Smooth muscle cell (in vitro differentiated cells): ENCODE measurements around the gene SPTBN1. TPM values are rescaled to one million over a fixed set of nuclear protein-coding genes. Genes with fewer than 3 reads are reported as not detected.
A peak's percentile ranks its signal among the peaks of the same experiment; 100 is the strongest.

ENCODE experiments used
- DNase-seq: peaks from one replicate; lab custom pipeline; 2025; ENCODE audit not compliant: unreplicated experiment; lab: John Stamatoyannopoulos, UW
- H2AFZ ChIP-seq: fragments of 200-600 bp; sonication (generic); 2 replicates; pipeline ENCODE4 v1.6.0; 2016; ENCODE audit warnings: antibody characterized with exemption, low read depth, mild to moderate bottlenecking
- H3F3A ChIP-seq: fragments of 200-600 bp; sonication (generic); 2 replicates; pipeline ENCODE4 v1.6.0; 2017; ENCODE audit warnings: antibody characterized with exemption, low read depth
- H3K27ac ChIP-seq: fragments of 200-600 bp; sonication (generic); 2 replicates; pipeline ENCODE4 v1.5.1; 2016; ENCODE audit warnings: low read depth, mild to moderate bottlenecking
- H3K27me3 ChIP-seq: fragments of 200-600 bp; sonication (generic); 2 replicates; pipeline ENCODE4 v1.6.1; 2016; ENCODE audit warnings: low read depth, mild to moderate bottlenecking
- H3K36me3 ChIP-seq: fragments of 200-600 bp; sonication (generic); 2 replicates; pipeline ENCODE4 v1.5.1; 2016; ENCODE audit warnings: low read depth
- H3K4me1 ChIP-seq: fragments of 200-600 bp; sonication (generic); 2 replicates; pipeline ENCODE4 v1.5.1; 2016; ENCODE audit warnings: low read depth
- H3K4me2 ChIP-seq: fragments of 200-600 bp; sonication (generic); 2 replicates; pipeline ENCODE4 v1.6.0; 2016; ENCODE audit warnings: mild to moderate bottlenecking
- H3K4me3 ChIP-seq: fragments of 200-600 bp; sonication (generic); 2 replicates; pipeline ENCODE4 v1.5.1; 2016; ENCODE audit warnings: mild to moderate bottlenecking
- H3K79me2 ChIP-seq: fragments of 200-600 bp; sonication (generic); 2 replicates; pipeline ENCODE4 v1.6.0; 2016; ENCODE audit warnings: low read depth, mild to moderate bottlenecking
- H3K9ac ChIP-seq: fragments of 200-600 bp; sonication (generic); 2 replicates; pipeline ENCODE4 v1.6.0; 2016; ENCODE audit warnings: low read depth
- H3K9me3 ChIP-seq: fragments of 200-600 bp; sonication (generic); replicated peaks from 2 replicates; pipeline ENCODE4 v1.5.1; 2016; ENCODE audit warnings: low read depth
- H4K20me1 ChIP-seq: fragments of 200-600 bp; sonication (generic); 2 replicates; pipeline ENCODE4 v1.6.0; 2016; ENCODE audit warnings: low read depth
- WGBS: methylation state at CpG from one replicate; pipeline ENCODE4 v1.1.7; 2016; ENCODE audit warnings: low lambda C conversion rate; 5-methylcytosine and 5-hydroxymethylcytosine counted together
- polyA plus RNA-seq: library from polyadenylated mRNA; unstranded; fragments of >200 nt; fragmentation: Nextera tagmentation; extraction: Ambion mirVana; gene quantifications from 2 replicates; pipeline ENCODE4 v1.2.1, GENCODE V29; 2016
- total RNA-seq: library from RNA; depleted of rRNA; stranded (reverse); fragments of >200 nt; gene quantifications from 2 replicates; pipeline ENCODE4 v1.2.3, GENCODE V29; 2014
- TF ChIP-seq, protein P1 (sequence below): fragments of 200-600 bp; sonication (generic); IDR thresholded peaks from 2 replicates; pipeline ENCODE4 v1.5.1; 2017; ENCODE audit warnings: borderline replicate concordance, mild to moderate bottlenecking, antibody characterized with exemption; ENCODE audit not compliant: insufficient read depth, poor library complexity, severe bottlenecking

Gene SPTBN1
- total and polyA plus RNA-seq, 2 experiments from 2014 or later = 78.7 to 186 TPM

DNA sequence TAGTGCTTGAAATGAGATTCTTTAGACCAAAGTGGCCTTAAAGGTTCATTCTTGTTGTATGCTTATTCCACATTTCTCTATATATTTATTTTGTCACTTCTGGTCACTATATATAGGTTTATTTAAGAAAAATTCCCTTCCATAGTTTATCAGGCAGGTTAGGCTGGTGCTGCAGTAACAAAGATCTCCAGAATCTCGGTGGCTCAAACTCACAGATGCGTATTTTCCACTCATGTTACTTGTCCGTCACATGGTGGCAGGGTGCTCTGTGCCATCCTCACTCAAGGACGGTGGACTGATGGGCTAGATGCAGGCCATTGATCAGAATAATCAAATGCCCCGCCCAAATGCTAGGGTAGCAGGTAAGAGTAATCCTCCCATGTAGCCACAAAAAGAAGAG is 19.8 kb downstream of the SPTBN1 start:
- H3K4me2 ChIP-seq = no peak overlapping the region
- peak overlapping the region; percentile 55 for H3K27ac ChIP-seq
- H4K20me1 ChIP-seq = peaks cover 47% of the 10 kb centered on the region
- H3K36me3 ChIP-seq = no peaks in the 10 kb centered on the region
- no peak overlapping the region for H3K4me3 ChIP-seq
- H3K9me3 ChIP-seq = no peaks in the 10 kb centered on the region
- no peak overlapping the region for H2AFZ ChIP-seq
- no peak for DNase-seq
- H3F3A ChIP-seq = peaks cover 15% of the 10 kb centered on the region
- H3K79me2 ChIP-seq = peaks cover 99% of the 10 kb centered on the region
- TF ChIP-seq, protein P1, sequence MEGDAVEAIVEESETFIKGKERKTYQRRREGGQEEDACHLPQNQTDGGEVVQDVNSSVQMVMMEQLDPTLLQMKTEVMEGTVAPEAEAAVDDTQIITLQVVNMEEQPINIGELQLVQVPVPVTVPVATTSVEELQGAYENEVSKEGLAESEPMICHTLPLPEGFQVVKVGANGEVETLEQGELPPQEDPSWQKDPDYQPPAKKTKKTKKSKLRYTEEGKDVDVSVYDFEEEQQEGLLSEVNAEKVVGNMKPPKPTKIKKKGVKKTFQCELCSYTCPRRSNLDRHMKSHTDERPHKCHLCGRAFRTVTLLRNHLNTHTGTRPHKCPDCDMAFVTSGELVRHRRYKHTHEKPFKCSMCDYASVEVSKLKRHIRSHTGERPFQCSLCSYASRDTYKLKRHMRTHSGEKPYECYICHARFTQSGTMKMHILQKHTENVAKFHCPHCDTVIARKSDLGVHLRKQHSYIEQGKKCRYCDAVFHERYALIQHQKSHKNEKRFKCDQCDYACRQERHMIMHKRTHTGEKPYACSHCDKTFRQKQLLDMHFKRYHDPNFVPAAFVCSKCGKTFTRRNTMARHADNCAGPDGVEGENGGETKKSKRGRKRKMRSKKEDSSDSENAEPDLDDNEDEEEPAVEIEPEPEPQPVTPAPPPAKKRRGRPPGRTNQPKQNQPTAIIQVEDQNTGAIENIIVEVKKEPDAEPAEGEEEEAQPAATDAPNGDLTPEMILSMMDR = no peak
- H3K9ac ChIP-seq = no peak overlapping the region
- H3K27me3 ChIP-seq = no peaks in the 10 kb centered on the region
- H3K4me1 ChIP-seq = peaks cover 19% of the 10 kb centered on the region
- 94% methylated on average over 5 of the region's 5 CpGs for WGBS

DNA sequence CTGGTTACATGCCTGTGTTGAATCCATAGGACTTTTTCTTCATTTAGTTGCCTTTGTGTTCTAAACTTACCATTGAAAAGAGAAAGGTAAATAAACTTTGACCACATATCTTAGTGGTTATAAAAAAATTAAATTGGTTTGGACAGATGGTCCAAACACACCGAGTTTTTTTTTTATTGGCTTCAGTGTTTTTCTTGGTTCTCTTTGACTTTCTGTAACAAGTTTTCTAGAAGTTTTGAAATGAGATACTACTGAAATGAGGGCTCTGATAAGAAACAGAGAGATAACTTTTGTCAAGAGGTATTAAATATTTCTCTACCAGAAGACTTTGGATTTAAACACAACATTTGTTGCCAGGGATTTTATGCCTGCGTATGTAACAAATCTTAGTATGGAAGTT is 20.7 kb downstream of the SPTBN1 start:
- peaks cover 44% of the 10 kb centered on the region for H4K20me1 ChIP-seq
- H3K4me2 ChIP-seq = no peak overlapping the region
- TF ChIP-seq, protein P1 = no peak
- peaks cover 99% of the 10 kb centered on the region for H3K79me2 ChIP-seq
- H3F3A ChIP-seq = peaks cover 17% of the 10 kb centered on the region
- 67% methylated on average over 2 of the region's 2 CpGs for WGBS
- H2AFZ ChIP-seq = no peak overlapping the region
- H3K27me3 ChIP-seq = no peaks in the 10 kb centered on the region
- H3K9ac ChIP-seq = no peak overlapping the region
- H3K4me3 ChIP-seq = no peak overlapping the region
- H3K4me1 ChIP-seq = peaks cover 13% of the 10 kb centered on the region
- no peak for DNase-seq
- no peaks in the 10 kb centered on the region for H3K36me3 ChIP-seq
- peak overlapping the region; percentile 14 for H3K27ac ChIP-seq
- no peaks in the 10 kb centered on the region for H3K9me3 ChIP-seq

DNA sequence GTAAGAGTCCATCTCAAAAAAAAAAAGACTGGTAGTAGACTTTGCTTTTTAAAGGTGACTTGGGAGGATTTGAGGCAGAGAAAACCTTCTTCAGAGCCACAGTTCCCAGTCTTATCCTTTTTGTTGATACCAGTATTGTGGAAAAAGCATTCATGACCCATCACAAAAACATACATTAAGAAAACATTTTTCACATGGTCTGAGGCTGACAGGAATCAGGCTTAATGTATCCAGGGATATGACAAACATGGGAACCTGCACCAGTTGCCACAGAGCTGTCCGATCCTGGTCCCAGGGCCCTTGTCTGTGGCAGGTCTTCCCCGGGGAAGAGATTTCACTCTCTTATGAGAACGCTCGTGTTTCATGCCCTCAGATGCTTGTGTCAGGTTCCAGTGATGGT is 21.8 kb downstream of the SPTBN1 start:
- WGBS = 97% methylated on average over 4 of the region's 4 CpGs

DNA sequence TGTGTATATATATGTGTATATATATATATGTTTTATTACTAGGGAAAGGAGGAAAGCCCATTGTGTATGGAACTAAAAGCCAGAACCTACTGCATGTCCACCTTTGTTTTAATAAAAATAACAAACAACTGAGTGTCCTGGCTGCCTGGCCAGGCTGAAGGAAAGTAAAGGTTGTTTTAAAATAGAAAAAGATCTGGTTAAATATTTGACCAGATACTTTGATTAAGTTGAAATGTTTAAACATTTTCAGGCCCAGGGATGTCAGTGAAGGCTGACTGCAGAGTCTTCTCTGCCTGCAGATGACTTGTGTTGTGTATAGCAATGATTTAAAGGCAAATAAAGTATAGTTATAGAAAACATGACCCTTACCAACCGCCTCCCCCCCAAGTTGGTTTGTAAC is 22.8 kb downstream of the SPTBN1 start:
- H3K79me2 ChIP-seq = peaks cover 89% of the 10 kb centered on the region
- H4K20me1 ChIP-seq = peaks cover 47% of the 10 kb centered on the region
- no peak overlapping the region for H3K4me3 ChIP-seq
- no peak overlapping the region for H3K9ac ChIP-seq
- no peaks in the 10 kb centered on the region for H3K9me3 ChIP-seq
- no peaks in the 10 kb centered on the region for H3K27me3 ChIP-seq
- no peak overlapping the region for H2AFZ ChIP-seq
- peaks cover 14% of the 10 kb centered on the region for H3K4me1 ChIP-seq
- peak overlapping the region; percentile 85 for H3K27ac ChIP-seq
- TF ChIP-seq, protein P1 = no peak
- no peak for DNase-seq
- peak overlapping the region; percentile 35 for H3K4me2 ChIP-seq
- no peaks in the 10 kb centered on the region for H3K36me3 ChIP-seq
- WGBS = 100% methylated on average over 1 of the region's 1 CpG
- H3F3A ChIP-seq = peaks cover 22% of the 10 kb centered on the region

More for the DNA sequence above, 21.8 kb downstream of the SPTBN1 start:
- H3K79me2 ChIP-seq = peaks cover 97% of the 10 kb centered on the region
- TF ChIP-seq, protein P1 = no peak
- H3F3A ChIP-seq = peaks cover 17% of the 10 kb centered on the region
- no peak overlapping the region for H3K4me2 ChIP-seq
- peaks cover 14% of the 10 kb centered on the region for H3K4me1 ChIP-seq
- H3K4me3 ChIP-seq = no peak overlapping the region
- no peaks in the 10 kb centered on the region for H3K27me3 ChIP-seq
- H4K20me1 ChIP-seq = peaks cover 45% of the 10 kb centered on the region
- no peak for DNase-seq
- no peaks in the 10 kb centered on the region for H3K9me3 ChIP-seq
- H3K9ac ChIP-seq = no peak overlapping the region
- H2AFZ ChIP-seq = no peak overlapping the region
- H3K27ac ChIP-seq = peak overlapping the region; percentile 85
- no peaks in the 10 kb centered on the region for H3K36me3 ChIP-seq
